ENCODE data around the gene HES7.

The HES7 gene

DNA sequence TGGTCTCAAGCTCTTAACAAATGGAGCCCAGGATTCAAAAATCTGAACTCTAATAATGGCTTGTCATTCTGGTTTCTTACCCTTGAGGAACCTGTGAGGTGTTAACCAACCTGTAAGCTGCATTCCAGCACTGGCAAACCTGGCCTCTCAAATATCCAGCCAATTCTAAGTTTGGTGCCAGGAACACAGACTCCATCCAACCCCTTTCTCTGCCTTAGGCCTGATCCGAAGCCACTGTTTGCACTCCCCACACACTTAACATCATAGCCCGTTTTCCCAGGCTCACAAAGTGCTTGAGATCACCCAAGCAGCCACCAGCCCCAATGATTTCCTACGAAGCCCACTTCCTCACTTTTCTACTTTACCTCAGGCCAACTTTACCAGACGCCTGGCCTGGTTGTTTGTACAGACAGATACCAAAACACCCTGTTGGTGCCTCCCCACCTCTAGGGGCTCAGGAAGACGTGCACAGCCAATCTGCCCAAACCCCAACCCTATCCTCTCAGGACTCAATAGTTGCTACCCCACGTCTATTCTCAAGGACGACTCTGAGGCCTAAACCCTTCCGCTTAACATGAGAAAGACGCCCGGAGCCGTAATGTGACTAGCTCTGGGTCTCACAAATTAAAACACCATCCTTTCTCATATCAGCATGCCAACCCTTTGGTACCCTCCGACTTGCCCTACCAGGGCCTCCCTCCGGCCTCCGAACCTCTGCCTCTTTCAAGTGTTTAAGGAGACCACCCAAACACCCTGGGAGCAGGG, 31.5 kb upstream of the HES7 start:
- in situ Hi-C loops (cut with MboI; ENCODE audit: low sequenced_read_pairs), result no loop called here

DNA sequence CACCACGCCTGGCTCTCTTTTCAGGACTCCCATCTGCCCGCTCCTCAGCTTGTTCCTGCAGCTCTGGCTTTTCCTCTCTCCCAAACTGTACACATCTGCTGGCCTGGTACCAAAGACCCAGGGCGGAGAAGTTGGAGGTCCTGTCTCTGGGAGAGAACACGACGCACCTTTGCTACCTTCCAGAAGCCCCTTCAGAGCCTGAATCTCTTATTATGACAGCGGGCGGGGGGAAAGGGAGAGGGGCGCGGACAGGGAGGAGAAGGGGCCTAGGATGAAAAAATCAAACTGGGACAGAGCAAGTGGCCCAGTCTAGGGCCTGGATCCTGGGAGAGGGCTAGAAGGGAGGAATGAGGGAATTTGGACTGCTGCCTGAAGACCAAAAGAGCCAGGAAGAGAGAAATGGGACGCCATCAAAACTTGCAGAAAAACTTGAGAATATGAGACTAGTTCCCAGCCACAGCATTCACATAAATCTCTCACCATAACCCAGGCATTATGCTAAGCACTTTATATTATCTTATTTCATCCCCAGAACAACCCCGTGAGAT, 30.8 kb upstream of the HES7 start:
- in situ Hi-C loops (cut with MboI; ENCODE audit: low sequenced_read_pairs), result no loop called here

DNA sequence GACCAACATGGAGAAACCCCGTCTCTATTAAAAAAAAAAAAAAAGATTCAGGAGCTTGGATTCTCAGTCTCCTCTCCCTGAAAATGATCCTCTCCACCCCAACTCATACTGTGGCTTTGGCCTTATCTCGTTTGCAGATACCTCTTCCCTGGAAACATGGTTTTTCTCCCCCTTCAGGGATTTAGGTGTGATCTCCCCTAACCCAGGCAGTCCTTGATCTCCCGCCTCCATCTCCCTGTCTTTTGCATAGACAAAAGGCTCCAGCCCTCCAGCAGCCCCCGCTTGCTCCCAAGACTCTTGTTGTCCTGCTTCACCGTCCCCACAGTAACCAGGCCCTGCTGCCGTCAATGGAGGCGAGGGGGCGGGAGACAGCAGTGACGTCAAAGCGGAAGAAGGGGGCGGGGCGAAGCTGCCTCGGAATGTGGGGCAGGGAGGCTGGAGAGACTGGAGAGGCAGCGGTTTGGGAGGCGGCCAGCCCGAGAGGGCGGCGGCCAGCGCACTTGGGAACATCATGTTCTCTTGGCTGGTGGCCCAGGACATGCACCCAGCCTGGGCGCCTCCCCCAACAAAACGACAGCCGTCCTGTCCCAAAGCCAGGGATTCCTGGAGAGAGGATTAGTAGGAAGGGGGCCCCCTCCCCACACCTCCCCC, 30.2 kb upstream of the HES7 start:
- in situ Hi-C loops (cut with MboI; ENCODE audit: low sequenced_read_pairs), result no loop called here

DNA sequence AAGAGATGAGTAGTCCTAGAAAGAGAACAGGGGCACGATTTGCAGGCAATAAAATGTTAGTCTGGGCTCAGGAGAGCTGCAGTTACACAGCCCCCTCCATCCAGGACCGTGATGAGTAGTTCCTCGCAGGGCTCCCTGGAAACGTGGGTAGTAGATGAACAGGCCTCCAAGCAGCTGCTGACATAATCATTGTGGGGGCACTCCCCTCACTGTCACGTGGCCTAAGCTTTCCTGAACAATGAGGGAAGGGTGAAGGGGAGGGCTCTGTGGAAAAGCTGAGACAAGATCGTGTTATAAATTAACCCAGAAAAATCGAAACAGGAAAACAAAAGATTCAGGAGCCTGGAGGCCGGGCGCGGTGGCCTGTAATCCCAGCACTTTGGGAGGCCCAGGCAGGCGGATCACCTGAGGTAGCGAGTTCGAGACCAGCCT, 29.6 kb upstream of the HES7 start:
- in situ Hi-C loops (cut with MboI; ENCODE audit: low sequenced_read_pairs), result no loop called here

DNA sequence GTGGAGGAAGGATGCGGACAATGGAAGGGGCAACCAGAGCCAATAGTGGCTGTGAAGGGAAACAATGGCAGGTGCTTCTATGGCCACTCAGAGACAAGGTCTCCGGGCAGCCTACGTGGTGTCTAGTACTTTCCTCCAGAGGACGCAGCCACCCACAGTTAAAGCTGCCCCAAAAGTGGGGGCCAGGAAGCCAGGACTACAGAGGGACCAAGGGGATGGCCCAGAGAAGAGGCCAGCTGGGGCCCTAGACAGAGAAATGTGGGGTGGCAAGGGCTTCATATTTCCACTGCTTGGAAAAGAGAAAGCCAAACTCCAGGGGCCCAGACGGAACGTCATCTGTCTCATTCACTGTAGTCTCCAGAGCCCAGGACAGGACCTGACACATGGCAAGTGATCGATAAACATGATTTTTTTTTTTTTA, 29.1 kb upstream of the HES7 start:
- in situ Hi-C loops (cut with MboI; ENCODE audit: low sequenced_read_pairs), result no loop called here

DNA sequence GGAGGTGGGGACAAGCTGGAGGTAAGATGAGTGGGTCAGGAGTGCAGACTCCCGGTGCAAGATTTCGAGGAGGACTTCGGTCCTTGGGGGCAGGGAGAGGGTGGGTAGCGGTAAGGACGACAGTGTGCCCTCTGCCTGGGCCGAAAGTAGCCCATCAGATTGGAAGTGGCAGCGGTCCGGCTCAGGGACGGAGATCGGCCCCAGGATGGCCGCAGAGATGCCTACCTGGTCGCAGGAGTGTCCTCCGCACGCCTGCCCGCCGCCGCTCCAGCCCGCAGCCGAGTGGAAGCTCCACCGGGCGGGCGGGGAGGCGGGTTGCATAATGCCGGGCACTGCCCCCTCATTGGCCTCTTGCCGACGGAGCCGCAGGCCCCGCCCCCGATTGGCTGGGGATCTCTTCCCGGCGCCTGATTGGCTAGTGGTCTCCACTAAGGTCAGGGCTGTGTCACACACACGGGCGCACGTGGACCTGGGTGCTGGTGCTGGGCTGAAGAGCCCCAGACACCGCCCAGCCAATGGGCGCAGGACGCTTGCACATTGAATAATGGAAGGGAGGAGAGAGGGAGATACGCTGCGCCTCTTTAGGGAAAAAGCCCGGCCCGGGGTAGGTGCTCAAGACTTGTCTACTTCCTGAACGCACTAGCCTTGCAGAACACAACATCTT, 28.3 kb upstream of the HES7 start, which contains the start of gene PER1:
TSS of gene PER1 (minus strand) at position 293 of the 664 bp plus-strand sequence. CDS start 1,698 bp downstream, outside the sequence.
- in situ Hi-C loops (cut with MboI; ENCODE audit: low sequenced_read_pairs), result no loop called here

DNA sequence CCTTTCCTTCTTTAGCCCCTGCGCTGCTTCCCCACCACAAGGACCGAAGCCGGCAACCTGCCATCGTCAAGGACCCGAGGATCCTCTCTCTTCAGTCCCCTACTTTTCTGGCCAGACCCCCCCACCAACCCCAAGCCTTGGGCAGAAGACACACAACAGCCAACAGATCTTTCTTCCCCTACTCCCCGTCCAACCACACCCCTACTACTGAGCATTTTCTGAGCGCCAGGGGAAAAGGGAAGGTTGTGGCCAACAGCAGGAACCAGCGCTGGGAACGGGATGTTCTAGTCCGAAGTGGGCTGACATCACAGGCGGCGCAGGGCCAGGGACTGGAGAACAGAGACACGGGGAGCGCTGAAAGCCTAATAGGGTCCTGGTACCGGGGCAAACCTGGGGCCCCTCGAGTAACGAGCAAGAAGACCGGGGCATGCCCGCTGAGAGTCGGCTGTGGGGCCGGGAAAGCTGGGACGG, 27.8 kb upstream of the HES7 start:
- in situ Hi-C loops (cut with MboI; ENCODE audit: low sequenced_read_pairs), result no loop called here

DNA sequence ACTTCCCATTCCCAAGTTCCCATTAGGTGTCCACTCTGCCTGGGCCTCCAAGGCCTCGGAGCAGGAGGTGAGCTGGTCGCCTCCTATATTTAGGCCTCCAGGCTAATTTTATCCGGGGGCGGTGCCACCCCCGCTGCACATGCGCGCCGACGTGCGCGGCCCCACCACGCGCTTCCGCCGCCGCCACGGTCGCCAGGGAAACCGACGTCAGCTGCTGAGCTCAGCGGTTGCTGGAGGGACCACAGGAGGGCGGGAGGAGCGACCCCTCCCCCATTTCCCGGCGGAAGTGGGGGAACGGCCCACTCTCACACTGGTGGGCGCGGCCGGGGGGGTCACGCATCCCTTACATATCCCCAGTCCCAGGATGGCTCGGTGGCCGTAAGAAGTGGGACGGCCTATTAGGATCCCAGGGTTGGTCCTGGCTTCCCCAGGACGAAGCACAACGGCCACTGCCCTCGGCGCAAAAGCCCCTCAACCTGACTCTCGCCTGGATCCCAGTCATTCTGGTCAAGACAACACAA, 27.3 kb upstream of the HES7 start:
- in situ Hi-C loops (cut with MboI; ENCODE audit: low sequenced_read_pairs), result no loop called here

DNA sequence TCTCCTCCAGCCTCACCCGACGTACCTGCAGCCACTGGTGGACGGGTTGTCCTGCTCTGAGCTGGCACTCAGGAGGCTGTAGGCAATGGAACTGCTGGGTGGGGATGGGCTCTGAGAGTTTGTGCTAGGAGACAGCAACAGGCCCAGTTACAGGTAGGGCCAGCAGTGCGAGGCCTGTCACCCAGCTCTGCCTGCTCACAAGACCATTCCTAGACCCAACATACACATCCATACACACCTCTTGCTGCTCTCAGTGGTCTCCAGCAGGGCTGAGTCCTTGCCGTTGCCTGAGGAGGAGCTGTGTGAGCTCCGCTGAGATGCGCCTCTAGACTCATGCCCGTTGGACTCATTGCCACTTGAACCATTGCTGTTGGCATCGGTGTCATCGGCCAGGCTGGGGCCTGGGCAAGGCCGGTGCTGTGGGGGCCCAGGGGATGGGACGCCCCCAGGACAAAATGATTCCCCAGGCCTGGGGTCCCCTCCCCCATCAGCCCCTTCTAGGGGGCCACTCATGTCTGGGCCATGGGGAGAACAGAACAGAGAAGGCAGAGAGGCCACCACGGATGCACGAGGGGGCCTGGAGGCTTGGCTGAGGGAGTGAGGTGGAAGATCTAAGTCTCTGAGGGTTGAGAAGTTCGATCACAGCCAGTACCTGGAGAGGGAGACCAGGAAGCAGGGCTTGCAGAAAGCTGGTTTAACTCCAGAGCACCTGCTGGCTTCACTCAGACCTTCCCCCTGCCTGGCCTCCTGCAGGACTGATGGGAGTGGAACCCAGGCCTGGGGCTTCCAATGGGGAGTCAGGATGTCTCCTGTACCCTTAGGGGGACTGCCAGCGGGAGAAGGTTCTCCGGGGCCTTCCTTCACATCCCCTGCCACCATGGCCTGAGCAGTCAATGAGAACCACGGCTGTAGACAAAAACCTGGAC, 26.6 kb upstream of the HES7 start:
- in situ Hi-C loops (cut with MboI; ENCODE audit: low sequenced_read_pairs), result no loop called here

DNA sequence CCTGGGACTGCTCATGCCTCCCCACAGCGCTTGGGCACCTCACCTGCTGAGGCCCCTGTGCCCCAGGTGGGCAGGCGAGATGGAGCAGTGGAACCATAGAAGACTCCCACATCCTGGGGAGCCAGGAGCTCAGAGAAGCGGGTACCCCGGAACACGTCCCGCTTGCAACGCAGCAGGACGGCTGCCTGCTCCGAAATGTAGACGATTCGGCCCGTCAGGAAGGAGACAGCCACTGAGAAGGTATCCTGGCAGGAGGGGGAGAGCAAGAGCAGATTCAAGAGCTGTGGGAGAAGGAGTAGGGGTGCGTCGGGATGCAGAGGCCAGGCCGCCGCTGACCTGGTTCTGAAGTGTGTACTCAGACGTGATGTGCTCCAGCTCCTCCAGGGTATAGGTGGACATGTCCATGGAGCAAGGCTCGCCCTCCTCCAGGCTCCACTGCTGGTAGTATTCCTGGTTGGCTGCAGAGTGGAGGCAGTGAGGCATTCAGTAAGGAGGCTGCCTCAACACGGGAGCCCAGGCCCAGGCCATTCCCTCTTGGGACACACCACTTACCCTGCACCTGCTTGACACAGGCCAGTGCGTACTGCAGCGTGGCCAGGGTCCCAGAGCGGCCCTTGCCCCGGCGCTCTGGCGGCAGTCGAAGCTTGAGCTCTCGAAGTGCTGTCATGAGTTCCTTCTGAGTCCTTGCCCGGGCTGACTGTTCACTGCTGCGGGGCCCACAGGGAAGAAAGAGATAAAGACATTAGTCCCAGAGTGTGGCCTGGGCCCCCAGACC, 25.7 kb upstream of the HES7 start:
- in situ Hi-C loops (cut with MboI; ENCODE audit: low sequenced_read_pairs), result no loop called here

DNA sequence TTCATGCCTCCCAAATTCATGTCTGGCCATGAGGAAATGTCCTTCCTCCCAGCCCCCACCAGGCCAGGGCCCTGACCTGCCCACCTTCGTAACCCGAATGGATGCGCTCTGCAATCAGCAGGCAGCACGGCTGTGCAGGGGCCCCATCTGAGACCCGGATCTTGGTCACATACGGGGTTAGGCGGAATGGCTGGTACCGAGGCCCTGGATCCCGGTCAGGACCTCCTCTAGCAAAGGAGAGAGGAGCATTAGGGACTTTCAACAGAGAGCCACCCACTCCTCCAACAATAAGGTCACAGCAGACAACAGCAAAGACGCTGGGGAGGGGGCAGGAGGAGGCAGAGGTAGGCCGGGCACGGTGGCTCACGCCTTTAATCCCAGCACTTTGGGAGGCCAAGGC, 24.7 kb upstream of the HES7 start:
- in situ Hi-C loops (cut with MboI; ENCODE audit: low sequenced_read_pairs), result no loop called here

DNA sequence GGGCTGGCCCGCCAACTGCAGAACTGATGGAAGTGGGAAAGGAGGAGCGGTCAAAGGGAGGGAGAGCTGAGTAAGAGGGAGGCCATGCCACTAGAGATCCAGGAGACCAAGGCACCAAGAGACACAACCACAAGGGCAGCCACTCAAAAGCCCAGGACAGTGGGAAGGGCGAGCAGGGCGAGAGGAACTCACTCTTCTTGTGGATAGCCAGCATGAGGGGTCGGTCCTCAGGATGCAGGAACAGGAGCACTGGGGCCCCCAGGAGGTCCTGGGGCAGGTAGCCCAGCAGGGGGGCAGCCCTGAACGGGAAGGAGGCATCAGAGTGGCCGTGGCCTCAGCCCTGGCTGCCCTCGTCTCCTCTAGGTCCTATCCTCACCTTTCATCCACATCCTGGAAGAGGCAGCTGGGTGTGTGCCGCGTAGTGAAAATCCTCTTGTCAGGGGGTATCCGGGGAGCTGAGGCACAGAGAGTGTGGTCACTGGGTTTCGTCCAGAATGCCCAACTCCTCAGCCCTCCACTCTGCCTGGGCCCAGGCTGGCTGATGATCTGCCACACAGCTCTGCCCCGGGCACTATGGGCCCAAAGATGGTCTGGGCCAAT, 24.0 kb upstream of the HES7 start:
- in situ Hi-C loops (cut with MboI; ENCODE audit: low sequenced_read_pairs), result no loop called here

DNA sequence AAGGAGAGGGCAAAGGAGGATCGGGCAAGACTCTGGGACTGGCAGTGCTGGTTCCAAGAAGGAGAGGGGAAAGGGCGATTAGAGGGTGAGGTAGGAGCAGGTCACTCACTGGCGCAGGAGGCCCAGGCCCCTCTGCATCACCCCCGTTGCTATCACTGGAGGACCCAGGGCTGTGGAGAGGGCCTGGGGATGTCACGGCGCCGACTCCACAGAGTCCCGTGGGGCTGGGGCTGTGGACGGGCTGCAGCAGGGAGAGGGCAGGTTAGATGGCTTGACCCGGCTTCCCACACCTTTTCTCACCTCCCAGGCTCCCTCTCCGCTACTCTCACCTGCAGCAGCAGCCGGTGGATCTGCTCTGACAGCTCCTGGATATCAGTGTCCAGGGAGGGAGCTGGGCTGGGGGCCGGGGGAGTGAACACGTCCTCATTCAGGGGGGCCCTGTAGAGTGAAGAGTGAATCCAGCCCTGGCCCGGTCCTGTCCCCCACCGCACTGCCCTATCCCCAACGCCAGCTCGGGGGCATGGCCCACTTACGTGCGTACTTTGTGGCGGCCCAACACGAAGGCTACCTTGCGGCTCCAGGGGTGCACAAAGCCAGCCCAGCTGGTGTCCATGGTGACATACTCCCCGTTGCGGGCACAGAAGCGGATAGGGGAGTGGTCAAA, 23.4 kb upstream of the HES7 start:
- in situ Hi-C loops (cut with MboI; ENCODE audit: low sequenced_read_pairs), result no loop called here

DNA sequence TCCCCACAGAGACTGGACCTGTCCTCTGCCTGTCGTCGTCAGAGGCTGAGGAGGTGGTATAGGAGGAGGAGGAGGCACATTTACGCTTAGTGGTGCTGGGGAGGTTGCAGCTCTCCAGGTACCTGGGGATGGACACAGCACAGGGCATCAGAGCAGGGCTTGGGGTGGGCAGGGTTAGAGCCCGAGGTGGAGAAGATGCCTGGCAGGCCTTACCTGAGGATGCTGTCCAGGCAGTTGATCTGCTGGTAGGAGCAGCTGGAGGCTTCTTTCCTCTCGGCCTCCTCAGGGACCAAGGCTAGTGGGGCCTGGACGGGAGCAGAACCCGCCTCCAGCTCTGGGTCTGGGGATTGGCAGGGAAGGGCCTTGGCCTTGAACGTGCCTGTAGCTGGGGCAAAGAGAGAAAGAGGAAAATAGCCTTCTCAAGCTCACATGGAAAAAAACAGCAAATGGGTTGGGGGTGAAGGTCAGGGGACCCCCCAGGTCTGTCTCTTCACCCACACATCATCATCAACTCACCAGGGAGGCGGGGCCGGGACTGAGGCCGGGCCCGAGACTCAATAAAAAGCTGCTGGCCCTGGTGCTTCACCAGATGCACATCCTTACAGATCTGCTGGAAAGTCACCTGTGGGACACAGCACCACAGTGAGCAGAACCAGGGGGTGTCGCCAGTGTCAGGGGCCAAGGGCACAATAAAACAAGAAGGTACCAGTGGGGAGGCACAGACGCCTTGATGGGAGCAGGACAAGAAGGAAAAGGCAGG, 22.7 kb upstream of the HES7 start:
- in situ Hi-C loops (cut with MboI; ENCODE audit: low sequenced_read_pairs), result no loop called here

DNA sequence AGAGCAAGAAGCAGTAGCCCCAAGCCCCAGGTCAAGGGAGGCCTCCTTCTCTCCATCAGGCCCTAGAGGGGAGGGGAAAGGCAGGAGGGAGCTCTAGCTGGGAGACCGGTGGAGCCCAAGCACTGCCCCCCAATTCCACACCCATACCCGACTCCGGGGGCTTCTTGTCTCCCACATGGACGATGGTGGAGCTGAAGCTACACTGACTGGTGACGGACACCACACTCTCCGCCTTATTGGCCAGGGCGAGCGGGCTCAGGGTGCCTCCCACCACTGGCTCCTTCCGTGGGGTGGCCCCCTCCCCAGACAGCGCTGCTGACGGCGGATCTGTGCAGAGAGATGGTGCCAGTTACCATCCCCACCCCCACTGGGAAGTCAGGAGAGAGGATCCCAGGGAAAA, 21.9 kb upstream of the HES7 start:
- in situ Hi-C loops (cut with MboI; ENCODE audit: low sequenced_read_pairs), result no loop called here

DNA sequence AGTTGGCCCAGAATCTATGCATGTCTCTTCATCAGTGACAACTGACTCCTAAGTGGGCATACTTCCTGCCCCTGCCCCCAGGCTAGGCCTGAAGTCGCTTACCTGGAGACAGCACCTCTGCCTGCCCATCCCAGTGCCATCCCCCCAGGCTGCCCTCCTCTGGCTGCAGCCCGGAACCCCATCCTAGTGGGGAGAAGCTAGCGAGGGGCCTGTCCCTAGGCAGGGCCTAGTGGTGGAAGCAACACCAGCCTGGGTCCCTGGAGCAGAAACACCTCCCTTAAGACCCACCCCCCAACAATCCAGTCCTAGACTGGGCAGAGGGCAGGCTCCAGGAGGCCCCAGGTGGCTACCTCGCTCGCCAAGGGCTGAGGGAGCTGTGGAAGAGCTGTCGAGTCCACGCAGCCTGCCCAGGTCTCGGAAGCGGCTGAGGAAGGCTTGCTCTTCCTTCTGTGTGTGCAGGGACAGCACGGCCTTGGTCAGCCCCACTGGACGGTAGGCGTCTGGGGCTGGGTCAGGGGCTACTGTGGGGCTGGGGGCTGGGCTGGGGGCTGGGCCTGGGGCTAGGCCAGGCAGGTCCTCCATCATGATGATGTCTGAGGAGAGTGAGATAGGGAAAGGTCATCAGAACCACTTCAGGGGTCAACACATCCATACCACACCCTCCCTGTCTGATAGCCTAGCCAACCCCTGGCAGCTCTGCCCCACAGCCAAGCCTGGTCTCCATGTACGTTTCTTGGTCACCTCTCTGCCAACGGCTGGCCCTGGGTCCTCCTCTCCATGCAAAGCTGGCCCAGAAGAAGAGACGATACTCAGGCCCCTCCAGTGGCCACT, 20.7 kb upstream of the HES7 start:
- in situ Hi-C loops (cut with MboI; ENCODE audit: low sequenced_read_pairs), result no loop called here

All from HL-60/S4 (cell line).